GM12878 (cell line): Measurements from ENCODE around the gene ATN1.
A peak's percentile ranks its signal among the peaks of the same experiment; 100 is the strongest.

Source experiments
- CTCF ChIP-seq, 3 experiments: IDR thresholded peaks in 2 of 3; conservative IDR thresholded peaks in 1 of 3; 2 replicates each; pipeline ENCODE4 v1.5.1; 2011; ENCODE audit warnings: low read depth in 3 of 3, low read length in 3 of 3, mild to moderate bottlenecking in 3 of 3, control low read depth in 2 of 3, moderate library complexity in 2 of 3, inconsistent platforms in 1 of 3, mixed read lengths in 1 of 3; ENCODE audit not compliant: control insufficient read depth in 2 of 3, insufficient read depth in 1 of 3; ENCODE audit errors: extremely low read depth in 1 of 3
- GABPA ChIP-seq: IDR thresholded peaks from 2 replicates; pipeline ENCODE4 v1.6.1; 2014; ENCODE audit warnings: antibody characterized with exemption, low read depth, mild to moderate bottlenecking, inconsistent platforms
- ZNF207 ChIP-seq: fragments of 450-650 bp; IDR thresholded peaks from 2 replicates; pipeline ENCODE4 v1.6.1; 2014; ENCODE audit warnings: antibody characterized with exemption, mild to moderate bottlenecking, borderline replicate concordance

DNA sequence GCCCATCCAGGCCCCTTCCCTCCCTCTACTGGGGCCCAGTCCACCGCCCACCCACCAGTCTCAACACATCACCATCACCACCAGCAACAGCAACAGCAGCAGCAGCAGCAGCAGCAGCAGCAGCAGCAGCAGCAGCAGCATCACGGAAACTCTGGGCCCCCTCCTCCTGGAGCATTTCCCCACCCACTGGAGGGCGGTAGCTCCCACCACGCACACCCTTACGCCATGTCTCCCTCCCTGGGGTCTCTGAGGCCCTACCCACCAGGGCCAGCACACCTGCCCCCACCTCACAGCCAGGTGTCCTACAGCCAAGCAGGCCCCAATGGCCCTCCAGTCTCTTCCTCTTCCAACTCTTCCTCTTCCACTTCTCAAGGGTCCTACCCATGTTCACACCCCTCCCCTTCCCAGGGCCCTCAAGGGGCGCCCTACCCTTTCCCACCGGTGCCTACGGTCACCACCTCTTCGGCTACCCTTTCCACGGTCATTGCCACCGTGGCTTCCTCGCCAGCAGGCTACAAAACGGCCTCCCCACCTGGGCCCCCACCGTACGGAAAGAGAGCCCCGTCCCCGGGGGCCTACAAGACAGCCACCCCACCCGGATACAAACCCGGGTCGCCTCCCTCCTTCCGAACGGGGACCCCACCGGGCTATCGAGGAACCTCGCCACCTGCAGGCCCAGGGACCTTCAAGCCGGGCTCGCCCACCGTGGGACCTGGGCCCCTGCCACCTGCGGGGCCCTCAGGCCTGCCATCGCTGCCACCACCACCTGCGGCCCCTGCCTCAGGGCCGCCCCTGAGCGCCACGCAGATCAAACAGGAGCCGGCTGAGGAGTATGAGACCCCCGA, 9.1 kb downstream of the ATN1 start:
- no peak for TF ChIP-seq CTCF (IDR thresholded peaks at IDR 0.05 in 2 of 3, conservative IDR thresholded peaks at IDR 0.05 in 1 of 3; ENCODE audit: control insufficient read depth in 2 of 3, extremely low read depth in 1 of 3, insufficient read depth in 1 of 3, low read depth in 3 of 3, low read length in 3 of 3)
- no peak for TF ChIP-seq GABPA
- TF ChIP-seq ZNF207 = 0 out of 2 replicates have a peak, but pooled peaks have one; percentile 45
